ENCODE data around the gene NDUFS6. TPM values are rescaled to one million over a fixed set of nuclear protein-coding genes. Genes with fewer than 3 reads are reported as not detected.

The NDUFS6 gene
- total RNA-seq, 1 experiment from 2014 or later, result 104 TPM

GRCh38 chr5:1784197-1785050, 16.8 kb upstream of the NDUFS6 start:
- BruUV-seq (replicated peaks), result no TSS peak
- intact Hi-C loops (cut with micrococcal nuclease), result no loop called here
- H3K27me3 ChIP-seq (ENCODE audit: low read length), result no peaks in the 10 kb centered on the region

DNA sequence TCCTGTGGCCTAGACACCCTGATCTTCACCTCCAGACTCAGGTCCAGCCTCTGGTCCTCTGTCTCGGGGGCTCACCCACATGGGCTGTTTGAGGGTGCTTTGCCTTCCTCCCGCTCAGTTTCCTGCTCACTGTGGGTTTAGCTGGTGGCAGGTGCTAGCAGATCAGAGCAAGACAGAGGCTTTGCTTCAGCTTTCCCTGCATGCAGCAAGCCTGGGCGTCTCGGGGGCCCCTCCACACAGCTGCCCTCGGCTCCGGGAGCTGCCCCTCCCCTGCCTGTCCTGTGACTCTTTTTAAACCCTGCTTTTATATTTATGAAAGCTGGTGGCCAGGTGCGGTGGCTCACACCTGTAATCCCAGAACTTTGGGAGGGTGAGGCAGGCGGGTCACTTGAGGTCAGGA, 16.1 kb upstream of the NDUFS6 start:
- no peaks in the 10 kb centered on the region for H3K9me2 ChIP-seq (replicated peaks; ENCODE audit: low read length)
- no peak overlapping the region for H3K4me3 ChIP-seq (ENCODE audit: low read length)
- intact Hi-C loops (cut with micrococcal nuclease), result no loop called here
- BruUV-seq (replicated peaks), result no TSS peak
- ATAC-seq (no peak), DNase-seq (no peak)
- H3K36me3 ChIP-seq (ENCODE audit: low read depth, low read length), result no peaks in the 10 kb centered on the region
- H3K27me3 ChIP-seq (ENCODE audit: low read length), result no peaks in the 10 kb centered on the region
- H3K27ac ChIP-seq (ENCODE audit: low read length), result no peak overlapping the region
- H3K79me2 ChIP-seq (ENCODE audit: low read length), result no peaks in the 10 kb centered on the region
- no peaks in the 10 kb centered on the region for H3F3A ChIP-seq (ENCODE audit: low read length, unreplicated experiment)
- H3K9ac ChIP-seq (ENCODE audit: low read length), result no peak overlapping the region
- POLR2A ChIA-PET (ENCODE audit: unreplicated experiment), result no interaction called here
- H3K4me2 ChIP-seq (ENCODE audit: low read length), result no peak overlapping the region
- H3K4me1 ChIP-seq (ENCODE audit: insufficient read depth, low read length), result peaks cover 10% of the 10 kb centered on the region
- CTCF ChIA-PET, result no interaction called here
- H2AFZ ChIP-seq (ENCODE audit: low read length), result no peak overlapping the region
- TF ChIP-seq EZH2 (IDR thresholded peaks at IDR 0.05; ENCODE audit: low read length, unreplicated experiment), result no peak
- no peak for TF ChIP-seq CTCF (conservative IDR thresholded peaks at IDR 0.05; ENCODE audit: low read depth, low read length)
- TF ChIP-seq EZH2phosphoT487 (IDR thresholded peaks at IDR 0.05; ENCODE audit: borderline replicate concordance, low read length), result no peak
- no peaks in the 10 kb centered on the region for H3K9me3 ChIP-seq (ENCODE audit: low read length)
- no peaks in the 10 kb centered on the region for H4K20me1 ChIP-seq (ENCODE audit: low read length)

More at GRCh38 chr5:1784197-1785050, 16.8 kb upstream of the NDUFS6 start:
- Histone ChIP-seq H3K36me3 (ENCODE audit: low read depth, low read length) (no peaks in the 10 kb centered on the region), H3K79me2 (ENCODE audit: low read length) (no peaks in the 10 kb centered on the region), H3F3A (ENCODE audit: low read length, unreplicated experiment) (no peaks in the 10 kb centered on the region), H3K9me2 (replicated peaks; ENCODE audit: low read length) (no peaks in the 10 kb centered on the region), H3K4me1 (ENCODE audit: insufficient read depth, low read length) (0 out of 2 replicates have a peak, but pooled peaks cover 4% of the 10 kb centered on the region), H2AFZ (ENCODE audit: low read length) (no peak overlapping the region), H4K20me1 (ENCODE audit: low read length) (no peaks in the 10 kb centered on the region), H3K9ac (ENCODE audit: low read length) (no peak overlapping the region), H3K4me3 (ENCODE audit: low read length) (no peak overlapping the region), H3K27ac (ENCODE audit: low read length) (no peak overlapping the region), H3K9me3 (ENCODE audit: low read length) (no peaks in the 10 kb centered on the region), H3K4me2 (ENCODE audit: low read length) (no peak overlapping the region)
- ATAC-seq (no peak), DNase-seq (no peak)
- POLR2A ChIA-PET (ENCODE audit: unreplicated experiment), result no interaction called here
- TF ChIP-seq EZH2phosphoT487 (IDR thresholded peaks at IDR 0.05; ENCODE audit: borderline replicate concordance, low read length), result no peak
- no peak for TF ChIP-seq CTCF (conservative IDR thresholded peaks at IDR 0.05; ENCODE audit: low read depth, low read length)
- no peak for TF ChIP-seq EZH2 (IDR thresholded peaks at IDR 0.05; ENCODE audit: low read length, unreplicated experiment)
- CTCF ChIA-PET, result no interaction called here

DNA sequence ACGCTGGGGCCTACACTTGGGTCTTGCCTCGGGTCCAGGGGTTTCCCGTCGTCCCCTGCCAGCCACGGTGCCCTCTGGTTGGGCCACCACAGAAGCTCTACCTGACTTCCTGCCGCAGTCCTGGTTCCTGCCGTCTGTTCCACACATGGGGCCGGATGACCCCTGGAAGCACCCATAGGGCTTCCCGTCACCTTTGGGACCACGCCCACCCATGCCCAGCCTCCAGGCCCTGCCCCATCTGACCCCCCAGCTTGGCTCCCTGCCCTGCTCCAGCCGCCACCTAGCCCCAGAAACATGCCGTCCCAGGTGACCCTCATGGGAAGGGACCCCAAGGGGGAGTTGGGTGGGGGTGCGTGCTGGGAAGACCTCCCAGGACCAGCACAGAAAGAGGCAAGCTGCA, 15.2 kb upstream of the NDUFS6 start:
- ATAC-seq, result no peak
- H2AFZ ChIP-seq (ENCODE audit: low read length), result no peak overlapping the region
- H3K79me2 ChIP-seq (ENCODE audit: low read length), result no peaks in the 10 kb centered on the region
- no TSS peak for BruUV-seq (replicated peaks)
- no peaks in the 10 kb centered on the region for H3K36me3 ChIP-seq (ENCODE audit: low read depth, low read length)
- H3K9me3 ChIP-seq (ENCODE audit: low read length), result no peaks in the 10 kb centered on the region
- H3K9me2 ChIP-seq (replicated peaks; ENCODE audit: low read length), result no peaks in the 10 kb centered on the region
- intact Hi-C loops (cut with micrococcal nuclease), result no loop called here
- H3K4me1 ChIP-seq (ENCODE audit: insufficient read depth, low read length), result peaks cover 18% of the 10 kb centered on the region
- TF ChIP-seq EZH2phosphoT487 (IDR thresholded peaks at IDR 0.05; ENCODE audit: borderline replicate concordance, low read length) (no peak), EZH2 (IDR thresholded peaks at IDR 0.05; ENCODE audit: low read length, unreplicated experiment) (no peak), CTCF (conservative IDR thresholded peaks at IDR 0.05; ENCODE audit: low read depth, low read length) (no peak)
- CTCF ChIA-PET, result no interaction called here
- H3K4me2 ChIP-seq (ENCODE audit: low read length), result no peak overlapping the region
- H3K27me3 ChIP-seq (ENCODE audit: low read length), result no peaks in the 10 kb centered on the region
- no peak overlapping the region for H3K27ac ChIP-seq (ENCODE audit: low read length)
- H3F3A ChIP-seq (ENCODE audit: low read length, unreplicated experiment), result no peaks in the 10 kb centered on the region
- no peak for DNase-seq
- no peak overlapping the region for H3K4me3 ChIP-seq (ENCODE audit: low read length)
- no peak overlapping the region for H3K9ac ChIP-seq (ENCODE audit: low read length)
- POLR2A ChIA-PET (ENCODE audit: unreplicated experiment), result no interaction called here
- H4K20me1 ChIP-seq (ENCODE audit: low read length), result no peaks in the 10 kb centered on the region
